NCI-H345 treated with DMSO at 0.1 percent for 48 hours (cell line): ENCODE results near the gene NCR1.
"Not testable (repeated sequence)": the region's sequence is repeated elsewhere in the genome, so short reads cannot be mapped to it uniquely, and the experiment has no call there.

Experiments
- DNase-seq: peaks from one replicate; lab custom pipeline; 2025; ENCODE audit not compliant: unreplicated experiment; lab: John Stamatoyannopoulos, UW

The NCR1 gene

GRCh38 chr19:54905803-54906511 lies at the start of gene NCR1:
TSS of gene NCR1 (plus strand) at chr19:54906148. CDS start at chr19:54906188, 40 bp downstream.
- no peak for DNase-seq

- not testable (repeated sequence) for DNase-seq
These were observed 47.5 kb upstream of the NCR1 start for GRCh38 chr19:54858476-54858875.

GRCh38 chr19:54859421-54859820 lies 46.5 kb upstream of the NCR1 start:
- DNase-seq: not testable (repeated sequence)

- DNase-seq: not testable (repeated sequence)
These were observed 42.5 kb upstream of the NCR1 start for GRCh38 chr19:54863459-54863858.

GRCh38 chr19:54871696-54872095 lies 34.3 kb upstream of the NCR1 start:
- no peak for DNase-seq

- DNase-seq: no peak
These were observed 32.0 kb upstream of the NCR1 start, which contains the start of gene FCAR for GRCh38 chr19:54873990-54874389. TSS of gene FCAR (plus strand) at chr19:54874235. CDS start at chr19:54874290, 55 bp downstream.

GRCh38 chr19:54875506-54875905 lies 30.4 kb upstream of the NCR1 start:
- DNase-seq: no peak

- DNase-seq: no peak
These were observed 28.5 kb upstream of the NCR1 start for GRCh38 chr19:54877471-54877870.

GRCh38 chr19:54881884-54882283 lies 24.1 kb upstream of the NCR1 start:
- no peak for DNase-seq

- no peak for DNase-seq
These were observed 23.2 kb upstream of the NCR1 start for GRCh38 chr19:54882758-54883157.

- no peak for DNase-seq
These were observed 22.7 kb upstream of the NCR1 start for GRCh38 chr19:54883228-54883627.

GRCh38 chr19:54888239-54888638 lies 17.7 kb upstream of the NCR1 start:
- no peak for DNase-seq

GRCh38 chr19:54889566-54889965 lies 16.4 kb upstream of the NCR1 start:
- DNase-seq: no peak

- no peak for DNase-seq
These were observed 12.5 kb upstream of the NCR1 start for GRCh38 chr19:54893406-54893805.

- DNase-seq: not testable (repeated sequence)
These were observed 11.8 kb upstream of the NCR1 start for GRCh38 chr19:54894106-54894505.

- no peak for DNase-seq
These were observed 9.9 kb upstream of the NCR1 start for GRCh38 chr19:54896036-54896435.

GRCh38 chr19:54898685-54899084 lies 7.3 kb upstream of the NCR1 start:
- DNase-seq: not testable (repeated sequence)

GRCh38 chr19:54899646-54900045 lies 6.3 kb upstream of the NCR1 start:
- not testable (repeated sequence) for DNase-seq

- not testable (repeated sequence) for DNase-seq
These were observed 4.8 kb upstream of the NCR1 start for GRCh38 chr19:54901153-54901552.

GRCh38 chr19:54902061-54902460 lies 3.9 kb upstream of the NCR1 start:
- DNase-seq: no peak

GRCh38 chr19:54903303-54903702 lies 2.6 kb upstream of the NCR1 start:
- no peak for DNase-seq

- DNase-seq: not testable (repeated sequence)
These were observed 1.7 kb upstream of the NCR1 start for GRCh38 chr19:54904261-54904660.

- DNase-seq: no peak
These were observed 536 bp upstream of the NCR1 start for GRCh38 chr19:54905421-54905802.
